Measurements from ENCODE around the gene SLAMF1.

DNA sequence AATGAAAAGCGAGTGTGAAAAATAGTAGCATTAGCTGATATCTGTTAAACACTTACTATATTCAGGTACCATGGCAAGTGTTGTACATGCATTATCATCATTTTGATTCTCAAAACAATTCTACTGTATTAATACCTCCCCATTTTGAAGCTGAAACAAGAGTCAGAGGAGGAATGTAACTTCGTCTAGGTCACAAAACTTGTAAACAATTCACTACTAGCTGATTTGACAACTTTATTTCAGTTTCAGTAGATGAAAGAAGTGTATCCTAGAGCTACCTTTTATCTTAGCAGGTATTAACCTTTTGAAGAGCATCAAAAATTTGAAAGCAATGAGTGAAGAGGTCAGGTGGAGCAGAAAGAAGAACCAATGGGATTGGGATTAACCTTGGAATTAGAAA, 69.2 kb downstream of the SLAMF1 start:
- TF ChIP-seq, protein P1, sequence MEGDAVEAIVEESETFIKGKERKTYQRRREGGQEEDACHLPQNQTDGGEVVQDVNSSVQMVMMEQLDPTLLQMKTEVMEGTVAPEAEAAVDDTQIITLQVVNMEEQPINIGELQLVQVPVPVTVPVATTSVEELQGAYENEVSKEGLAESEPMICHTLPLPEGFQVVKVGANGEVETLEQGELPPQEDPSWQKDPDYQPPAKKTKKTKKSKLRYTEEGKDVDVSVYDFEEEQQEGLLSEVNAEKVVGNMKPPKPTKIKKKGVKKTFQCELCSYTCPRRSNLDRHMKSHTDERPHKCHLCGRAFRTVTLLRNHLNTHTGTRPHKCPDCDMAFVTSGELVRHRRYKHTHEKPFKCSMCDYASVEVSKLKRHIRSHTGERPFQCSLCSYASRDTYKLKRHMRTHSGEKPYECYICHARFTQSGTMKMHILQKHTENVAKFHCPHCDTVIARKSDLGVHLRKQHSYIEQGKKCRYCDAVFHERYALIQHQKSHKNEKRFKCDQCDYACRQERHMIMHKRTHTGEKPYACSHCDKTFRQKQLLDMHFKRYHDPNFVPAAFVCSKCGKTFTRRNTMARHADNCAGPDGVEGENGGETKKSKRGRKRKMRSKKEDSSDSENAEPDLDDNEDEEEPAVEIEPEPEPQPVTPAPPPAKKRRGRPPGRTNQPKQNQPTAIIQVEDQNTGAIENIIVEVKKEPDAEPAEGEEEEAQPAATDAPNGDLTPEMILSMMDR (IDR thresholded peaks at IDR 0.05; ENCODE audit: insufficient read depth, low read length), result no peak
- TF ChIP-seq, protein P2, sequence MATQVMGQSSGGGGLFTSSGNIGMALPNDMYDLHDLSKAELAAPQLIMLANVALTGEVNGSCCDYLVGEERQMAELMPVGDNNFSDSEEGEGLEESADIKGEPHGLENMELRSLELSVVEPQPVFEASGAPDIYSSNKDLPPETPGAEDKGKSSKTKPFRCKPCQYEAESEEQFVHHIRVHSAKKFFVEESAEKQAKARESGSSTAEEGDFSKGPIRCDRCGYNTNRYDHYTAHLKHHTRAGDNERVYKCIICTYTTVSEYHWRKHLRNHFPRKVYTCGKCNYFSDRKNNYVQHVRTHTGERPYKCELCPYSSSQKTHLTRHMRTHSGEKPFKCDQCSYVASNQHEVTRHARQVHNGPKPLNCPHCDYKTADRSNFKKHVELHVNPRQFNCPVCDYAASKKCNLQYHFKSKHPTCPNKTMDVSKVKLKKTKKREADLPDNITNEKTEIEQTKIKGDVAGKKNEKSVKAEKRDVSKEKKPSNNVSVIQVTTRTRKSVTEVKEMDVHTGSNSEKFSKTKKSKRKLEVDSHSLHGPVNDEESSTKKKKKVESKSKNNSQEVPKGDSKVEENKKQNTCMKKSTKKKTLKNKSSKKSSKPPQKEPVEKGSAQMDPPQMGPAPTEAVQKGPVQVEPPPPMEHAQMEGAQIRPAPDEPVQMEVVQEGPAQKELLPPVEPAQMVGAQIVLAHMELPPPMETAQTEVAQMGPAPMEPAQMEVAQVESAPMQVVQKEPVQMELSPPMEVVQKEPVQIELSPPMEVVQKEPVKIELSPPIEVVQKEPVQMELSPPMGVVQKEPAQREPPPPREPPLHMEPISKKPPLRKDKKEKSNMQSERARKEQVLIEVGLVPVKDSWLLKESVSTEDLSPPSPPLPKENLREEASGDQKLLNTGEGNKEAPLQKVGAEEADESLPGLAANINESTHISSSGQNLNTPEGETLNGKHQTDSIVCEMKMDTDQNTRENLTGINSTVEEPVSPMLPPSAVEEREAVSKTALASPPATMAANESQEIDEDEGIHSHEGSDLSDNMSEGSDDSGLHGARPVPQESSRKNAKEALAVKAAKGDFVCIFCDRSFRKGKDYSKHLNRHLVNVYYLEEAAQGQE (IDR thresholded peaks at IDR 0.05; ENCODE audit: insufficient replicate concordance, low read depth), result no peak
